HG03103 (cell line): ENCODE data around the gene TRDMT1.

Experiments
- ATAC-seq: cut with Tn5 transposase; IDR thresholded peaks from one replicate; pipeline ENCODE4 v1.9.1; 2021; ENCODE audit warnings: low read depth; ENCODE audit not compliant: unreplicated experiment

TRDMT1 gene

GRCh38 chr10:17232276-17232960, 30.9 kb upstream of the TRDMT1 start:
- ATAC-seq, result no peak

DNA sequence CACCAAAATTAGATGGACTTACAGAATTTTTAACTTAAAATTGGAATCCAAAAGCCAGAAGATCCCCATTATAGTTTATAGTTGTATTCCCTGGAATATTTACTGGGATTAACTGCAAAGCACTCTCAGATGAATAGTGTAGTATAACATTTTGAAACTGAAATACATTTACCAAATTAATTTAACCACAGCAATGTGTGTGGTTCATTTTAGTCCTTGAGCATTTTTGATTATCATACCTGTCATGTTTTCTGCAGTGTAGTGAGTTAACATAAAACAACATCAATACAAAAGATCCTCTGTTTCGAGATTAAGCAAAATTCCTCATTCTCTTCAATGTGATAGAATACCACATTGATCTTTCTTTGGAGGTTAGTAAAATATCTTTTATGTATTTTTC, 30.3 kb upstream of the TRDMT1 start:
- no peak for ATAC-seq

DNA sequence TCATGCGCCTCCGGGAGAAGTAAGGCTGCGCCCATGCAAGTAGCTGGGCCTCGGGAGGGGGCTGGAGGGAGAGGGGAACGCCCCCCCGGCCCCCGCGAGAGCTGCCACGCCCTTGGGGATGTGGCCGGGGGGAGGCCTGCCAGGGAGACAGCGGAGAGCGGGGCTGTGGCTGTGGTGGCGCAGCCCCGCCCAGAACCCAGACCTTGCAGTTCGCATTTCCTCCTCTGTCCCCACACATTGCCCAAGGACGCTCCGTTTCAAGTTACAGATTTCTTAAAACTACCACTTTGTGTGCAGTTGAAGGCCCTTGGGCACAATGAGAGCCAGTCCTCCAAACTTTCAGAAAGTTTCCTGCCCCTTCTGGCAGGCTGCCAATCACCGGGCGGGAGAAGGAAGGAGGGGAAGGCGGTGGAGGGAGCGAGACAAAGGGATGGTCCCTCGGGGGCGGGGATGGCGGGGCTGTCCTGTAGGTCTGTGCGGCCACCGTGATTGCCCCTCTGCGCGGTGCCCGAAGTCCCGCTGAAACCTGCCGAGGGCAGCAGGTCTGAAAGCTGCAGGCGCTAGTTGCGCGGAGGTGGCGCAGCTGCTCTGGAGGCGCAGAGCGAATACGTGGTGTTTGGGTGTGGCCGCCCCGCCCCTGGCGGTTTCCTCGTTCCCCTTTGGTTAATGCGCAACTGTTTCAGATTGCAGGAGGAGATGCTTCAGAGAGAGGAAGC, 28.7 kb upstream of the TRDMT1 start:
- peak; percentile 49 for ATAC-seq

GRCh38 chr10:17229717-17229966, 28.2 kb upstream of the TRDMT1 start:
- no peak for ATAC-seq

GRCh38 chr10:17229016-17229716, 27.7 kb upstream of the TRDMT1 start:
- peak; percentile 1 for ATAC-seq

- peak; percentile 34 for ATAC-seq
These were observed 26.9 kb upstream of the TRDMT1 start, which contains the start of gene VIM for GRCh38 chr10:17228091-17229015. TSS of gene VIM (plus strand) at chr10:17228241. CDS start at chr10:17229423, 1,182 bp downstream.

DNA sequence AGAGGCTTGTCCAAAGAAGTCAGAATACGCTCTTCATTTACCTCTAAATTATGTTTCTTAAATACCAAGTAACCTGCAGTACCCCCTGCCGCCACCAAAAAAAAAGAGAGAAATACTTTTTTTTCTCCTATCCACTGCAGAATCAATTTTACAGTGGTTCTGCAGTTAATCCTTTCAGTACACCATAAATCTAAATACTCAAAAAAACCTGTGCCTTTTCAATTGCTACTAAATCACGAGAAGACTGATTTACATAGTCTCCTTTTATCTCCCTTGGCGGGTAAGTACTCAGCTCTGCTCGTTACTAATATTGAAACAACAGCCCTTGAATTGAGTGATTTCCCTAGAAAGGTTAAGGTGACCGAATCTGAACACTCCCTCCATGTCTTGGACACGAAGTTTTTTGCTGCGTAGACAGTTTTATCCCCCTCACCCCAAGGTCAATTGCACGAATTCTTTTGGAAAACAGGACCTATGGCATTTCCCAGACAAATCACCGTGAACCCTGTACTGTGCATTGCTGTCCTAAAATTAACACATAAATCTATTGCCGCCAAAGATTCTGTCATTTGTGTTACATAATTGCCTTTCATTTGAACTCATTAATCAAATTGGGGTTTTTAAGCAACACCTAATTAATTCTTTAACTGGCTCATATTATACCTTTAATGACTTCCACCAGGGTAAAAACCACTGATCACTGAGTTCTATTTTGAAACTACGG, 26.1 kb upstream of the TRDMT1 start:
- no peak for ATAC-seq

- no peak for ATAC-seq
These were observed 25.4 kb upstream of the TRDMT1 start for GRCh38 chr10:17226891-17227303.

DNA sequence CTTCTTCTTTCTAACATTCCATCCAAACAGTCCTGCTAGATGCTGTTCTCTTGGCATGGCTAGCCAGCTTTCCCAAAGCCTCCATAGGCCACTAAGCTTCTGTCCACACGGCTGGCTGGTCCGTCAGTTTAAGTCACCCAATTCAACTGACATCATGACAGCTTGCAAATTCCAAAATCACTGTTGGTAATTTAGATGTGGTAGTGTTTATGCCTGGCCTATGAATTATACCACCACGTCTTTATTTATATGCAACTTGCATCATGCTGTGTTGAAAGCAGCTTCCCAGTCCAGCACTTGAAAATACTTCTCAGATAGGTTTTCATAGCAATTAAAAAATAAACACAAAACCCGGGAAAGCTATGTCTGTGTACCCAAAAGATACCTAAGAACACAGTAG, 24.3 kb upstream of the TRDMT1 start:
- no peak for ATAC-seq

DNA sequence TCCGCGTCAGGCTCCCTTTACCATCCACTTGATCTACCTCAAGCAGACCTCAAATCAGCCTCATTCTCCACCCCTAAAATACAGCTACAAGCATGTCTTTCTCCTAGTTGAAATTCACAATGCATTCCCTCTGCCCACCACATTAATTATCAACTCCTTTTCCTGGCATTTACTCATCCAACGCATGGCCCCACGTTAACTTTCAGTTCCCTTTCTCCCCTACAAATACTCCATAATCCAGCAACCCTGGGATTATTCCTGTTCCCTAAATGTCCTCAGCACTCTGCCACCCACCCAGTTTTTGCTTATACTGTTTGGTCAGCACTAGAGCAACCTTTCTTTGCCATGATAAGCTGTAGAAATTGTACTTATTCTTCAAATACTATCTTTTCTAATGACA, 20.9 kb upstream of the TRDMT1 start:
- ATAC-seq, result no peak

DNA sequence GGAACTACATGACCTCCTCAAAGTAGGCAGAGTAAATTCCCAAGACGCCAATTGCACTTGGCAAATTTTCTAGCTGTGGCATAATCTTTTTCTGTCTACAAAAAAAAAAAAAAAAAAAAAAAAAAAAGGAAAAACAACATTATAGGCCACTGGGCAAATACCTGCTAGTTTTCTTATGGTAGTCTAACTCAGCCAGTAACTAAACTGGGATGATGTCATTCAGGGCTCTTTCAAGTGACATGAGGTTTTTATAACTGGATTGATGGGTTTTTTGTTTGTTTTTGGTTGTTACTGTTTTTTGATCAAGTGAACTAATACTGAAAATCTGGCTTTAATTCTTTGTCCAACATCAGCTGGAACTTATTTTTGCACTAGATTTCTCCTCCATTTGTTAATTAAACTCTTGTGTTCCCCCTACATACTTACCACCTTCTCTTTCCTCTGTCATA, 19.2 kb upstream of the TRDMT1 start:
- no peak for ATAC-seq

GRCh38 chr10:17219024-17219423, 17.6 kb upstream of the TRDMT1 start:
- ATAC-seq, result no peak

DNA sequence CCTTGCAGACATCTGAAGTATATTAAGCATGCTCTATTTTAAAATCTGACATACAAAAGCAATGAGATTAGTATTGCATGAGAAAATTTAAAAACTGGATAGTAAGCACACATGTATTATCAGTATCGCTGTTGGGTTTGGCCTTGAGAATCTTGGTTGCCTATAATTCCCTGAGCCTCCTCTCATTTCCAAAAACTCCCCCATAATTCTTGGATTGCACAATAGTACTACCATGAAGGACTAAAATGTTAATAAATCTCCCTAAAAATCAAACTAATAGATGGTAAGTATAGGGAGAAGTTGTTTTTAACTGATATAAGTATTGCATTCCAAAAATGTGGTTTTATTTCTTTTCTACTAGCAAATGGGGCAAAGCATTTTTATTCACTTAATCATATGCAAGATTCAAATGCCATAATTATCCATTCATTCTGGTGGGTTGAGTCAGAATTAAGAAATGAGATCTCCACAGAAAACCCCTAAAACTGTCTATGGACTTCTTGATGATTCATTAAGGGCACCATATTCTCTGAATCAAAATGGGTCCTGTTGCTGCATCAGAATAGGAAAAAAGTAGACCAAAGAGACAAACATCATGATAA, 16.3 kb upstream of the TRDMT1 start:
- no peak for ATAC-seq

DNA sequence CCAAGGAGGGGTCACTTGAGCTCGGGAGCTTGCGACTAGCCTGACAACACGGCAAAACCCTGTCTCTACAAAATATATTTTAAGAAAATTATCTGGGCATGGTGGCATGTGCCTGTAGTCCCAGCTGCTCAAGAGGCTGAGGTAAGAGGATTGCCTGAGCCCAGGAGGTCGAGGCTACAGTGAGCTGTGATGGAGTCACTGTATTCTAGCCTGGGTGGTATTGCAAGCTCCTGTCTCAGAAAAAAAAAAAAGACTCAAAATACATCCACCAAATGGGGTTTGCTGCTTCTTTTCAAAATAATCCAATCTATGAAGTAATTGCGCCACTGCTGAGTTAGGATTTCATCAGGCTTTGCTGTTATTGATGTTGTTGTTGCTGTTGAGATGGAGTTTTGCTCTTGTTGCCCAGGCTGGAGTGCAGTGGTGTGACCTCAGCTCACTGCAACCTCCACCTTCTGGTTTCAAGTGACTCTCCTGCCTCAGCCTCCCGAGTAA, 15.5 kb upstream of the TRDMT1 start:
- no peak for ATAC-seq

GRCh38 chr10:17216217-17216900, 14.9 kb upstream of the TRDMT1 start:
- ATAC-seq, result peak; percentile 100

- no peak for ATAC-seq
These were observed 14.3 kb upstream of the TRDMT1 start for GRCh38 chr10:17215782-17216122.

DNA sequence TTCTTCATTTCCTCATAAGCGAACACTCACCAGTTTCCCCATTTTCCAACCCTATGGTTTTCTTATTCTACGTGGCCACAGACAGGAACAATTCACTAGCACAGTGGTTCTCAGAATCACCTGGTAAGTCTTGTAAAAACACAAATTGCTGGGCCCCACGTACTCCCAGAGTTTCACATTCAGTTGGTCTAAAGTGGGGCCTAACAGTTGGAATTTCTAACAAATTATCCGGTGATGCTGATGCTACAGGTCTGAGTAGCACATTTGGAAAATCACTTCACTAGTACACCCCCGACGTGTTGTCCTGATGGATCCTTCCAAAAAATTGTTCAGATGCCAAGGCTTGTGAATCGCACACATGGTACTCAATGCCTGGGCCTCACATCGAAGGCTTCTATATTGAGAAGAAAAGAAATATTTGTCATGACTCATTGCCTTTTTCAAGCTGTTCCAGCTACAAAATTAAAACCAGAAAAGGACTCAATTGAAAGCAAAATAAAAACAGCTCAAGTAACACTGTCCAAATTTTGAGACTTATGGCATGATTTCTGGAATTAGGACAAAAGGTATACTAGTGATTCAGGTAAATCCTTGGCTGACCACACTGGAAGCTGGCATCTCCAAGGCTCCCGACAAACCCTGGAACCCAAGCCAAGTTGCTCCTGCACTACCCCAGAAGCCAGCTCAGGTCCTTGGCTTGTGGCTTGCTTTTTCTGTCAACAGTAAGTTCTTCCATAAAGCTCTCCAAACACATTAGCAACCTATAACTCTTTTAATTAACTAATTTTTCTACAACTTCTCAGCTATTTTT, 13.7 kb upstream of the TRDMT1 start:
- ATAC-seq, result no peak

DNA sequence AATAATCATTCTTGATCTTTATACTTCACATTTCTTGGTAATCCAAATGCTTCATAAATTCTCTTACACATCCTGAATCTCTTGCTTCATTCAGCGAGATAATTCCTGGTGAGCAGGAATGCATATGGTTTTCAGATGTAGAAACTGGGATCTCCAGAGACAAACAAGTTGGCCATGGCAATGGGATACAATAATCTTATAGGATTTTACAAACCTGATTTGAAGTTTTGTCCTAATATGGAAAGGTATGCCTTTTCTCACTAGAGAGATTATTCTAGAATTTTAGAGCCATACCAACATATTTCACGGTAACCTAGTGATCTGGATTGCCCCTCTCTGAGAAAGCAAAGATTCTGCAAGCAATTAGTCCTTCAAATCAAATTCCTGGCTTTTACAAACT, 13.1 kb upstream of the TRDMT1 start:
- ATAC-seq, result no peak
